IPS-18a (cell line): ENCODE data around the gene SLC1A5.

Experiments used
- H3K27ac ChIP-seq: one replicate; pipeline ENCODE4 v1.5.1; 2013; ENCODE audit warnings: low read length
- H3K27me3 ChIP-seq: one replicate; pipeline ENCODE4 v1.6.1; 2013; ENCODE audit warnings: mild to moderate bottlenecking, low read length; ENCODE audit not compliant: control insufficient read depth, insufficient read depth
- H3K36me3 ChIP-seq: one replicate; pipeline ENCODE4 v1.6.1; 2013; ENCODE audit warnings: low read depth, low read length; ENCODE audit not compliant: control insufficient read depth
- H3K4me1 ChIP-seq: one replicate; pipeline ENCODE4 v1.6.1; 2013; ENCODE audit warnings: low read depth, low read length; ENCODE audit not compliant: control insufficient read depth
- H3K4me3 ChIP-seq: one replicate; pipeline ENCODE4 v1.5.1; 2013; ENCODE audit warnings: low read length
- H3K9ac ChIP-seq: one replicate; pipeline ENCODE4 v1.6.1; 2013; ENCODE audit warnings: mild to moderate bottlenecking, low read length, moderate library complexity
- H3K9me3 ChIP-seq: one replicate; pipeline ENCODE4 v1.6.1; 2013; ENCODE audit warnings: low read depth, low read length; ENCODE audit not compliant: control insufficient read depth

SLC1A5 gene

GRCh38 chr19:46726971-46727501 is 61.4 kb downstream of the SLC1A5 start:
- Histone ChIP-seq H3K36me3 (peaks cover 82% of the 10 kb centered on the region), H3K27ac (no peak overlapping the region)

GRCh38 chr19:46726551-46726950 is 61.8 kb downstream of the SLC1A5 start:
- no peaks in the 10 kb centered on the region for H3K9me3 ChIP-seq
- H3K4me3 ChIP-seq: no peak overlapping the region
- no peaks in the 10 kb centered on the region for H3K4me1 ChIP-seq
- H3K36me3 ChIP-seq: peaks cover 80% of the 10 kb centered on the region
- H3K9ac ChIP-seq: no peak overlapping the region
- H3K27me3 ChIP-seq: no peaks in the 10 kb centered on the region
- no peak overlapping the region for H3K27ac ChIP-seq

More at GRCh38 chr19:46726971-46727501, 61.4 kb downstream of the SLC1A5 start:
- Histone ChIP-seq H3K27me3 (no peaks in the 10 kb centered on the region), H3K4me3 (no peak overlapping the region), H3K4me1 (no peaks in the 10 kb centered on the region), H3K9ac (no peak overlapping the region), H3K9me3 (no peaks in the 10 kb centered on the region)

- H3K4me3 ChIP-seq: no peak overlapping the region
- no peak overlapping the region for H3K9ac ChIP-seq
- H3K9me3 ChIP-seq: no peaks in the 10 kb centered on the region
- no peak overlapping the region for H3K27ac ChIP-seq
- peaks cover 76% of the 10 kb centered on the region for H3K36me3 ChIP-seq
- no peaks in the 10 kb centered on the region for H3K27me3 ChIP-seq
- no peaks in the 10 kb centered on the region for H3K4me1 ChIP-seq
Measured at GRCh38 chr19:46725859-46726393, 62.5 kb downstream of the SLC1A5 start.

- no peaks in the 10 kb centered on the region for H3K9me3 ChIP-seq
- H3K27me3 ChIP-seq: no peaks in the 10 kb centered on the region
- no peak overlapping the region for H3K4me3 ChIP-seq
- H3K27ac ChIP-seq: no peak overlapping the region
- H3K9ac ChIP-seq: no peak overlapping the region
- no peaks in the 10 kb centered on the region for H3K4me1 ChIP-seq
- peaks cover 76% of the 10 kb centered on the region for H3K36me3 ChIP-seq
Measured at GRCh38 chr19:46725036-46725820, 63.2 kb downstream of the SLC1A5 start.
